ENCODE results near the gene CHD2. TPM values are rescaled to one million over a fixed set of nuclear protein-coding genes. Genes with fewer than 3 reads are reported as not detected.

Gene CHD2
- total RNA-seq, 1 experiment from 2014 or later = 81.8 TPM

- H3K36me3 ChIP-seq (ENCODE audit: control insufficient read depth, insufficient read depth, low read length) = no peaks in the 10 kb centered on the region
- ATAC-seq (no peak), DNase-seq (ENCODE audit: low read depth, low spot score) (no peak)
- CTCF ChIA-PET = interaction anchor here (0.5 kb wide), 2 partner anchors 14 to 38 kb away, joined by 4 to 5 read pairs; no protein-coding TSS in a partner anchor
- H3K9me3 ChIP-seq (ENCODE audit: control insufficient read depth, insufficient read depth, low read depth, low read length) = no peaks in the 10 kb centered on the region
- H3K4me1 ChIP-seq (ENCODE audit: control insufficient read depth, insufficient read depth, low read length) = peaks cover 7% of the 10 kb centered on the region
- no peak for TF ChIP-seq TCF7L2 (IDR thresholded peaks at IDR 0.05; ENCODE audit: low read depth, low read length)
- TF ChIP-seq REST (IDR thresholded peaks at IDR 0.05; ENCODE audit: insufficient read depth in 1 of 2, low read depth in 2 of 2, low read length in 1 of 2) = no peak
- no peak for TF ChIP-seq CTCF (IDR thresholded peaks at IDR 0.05)
- no peak for TF ChIP-seq POLR2AphosphoS5 (IDR thresholded peaks at IDR 0.05; ENCODE audit: low read depth, low read length)
- TF ChIP-seq SIN3A (IDR thresholded peaks at IDR 0.05; ENCODE audit: borderline replicate concordance, insufficient read depth, low read depth, low read length) = no peak
- POLR2A ChIA-PET = no interaction called here
- H3K27ac ChIP-seq (ENCODE audit: low read length) = no peak overlapping the region
- no TSS peak for BruUV-seq (replicated peaks)
- no peak overlapping the region for H3K4me3 ChIP-seq (ENCODE audit: low read depth in 2 of 2, low read length in 2 of 2)
- H3K27me3 ChIP-seq (ENCODE audit: control insufficient read depth, insufficient read depth, low read length) = peaks cover 22% of the 10 kb centered on the region
- intact Hi-C loops (cut with micrococcal nuclease; ENCODE audit: unreplicated experiment) (no loop called here), in situ Hi-C loops (cut with HindIII; ENCODE audit: low pct_unique_long_range_greater_than_20kb, low sequenced_read_pairs) (no loop called here)
These were observed 170.6 kb downstream of the CHD2 start for GRCh38 chr15:93070551-93071296.

GRCh38 chr15:93071469-93071936 lies 171.4 kb downstream of the CHD2 start:
- ChIA-PET CTCF (interaction anchor here (1.4 kb wide), 1 partner anchor 41 kb away, joined by 3 read pairs; no protein-coding TSS in a partner anchor), POLR2A (interaction anchor here (0.5 kb wide), 1 partner anchor 189 kb away, joined by 3 read pairs; no protein-coding TSS in a partner anchor)
- no peak for DNase-seq (ENCODE audit: low read depth, low spot score)
- in situ Hi-C loops (cut with HindIII; ENCODE audit: low pct_unique_long_range_greater_than_20kb, low sequenced_read_pairs) = no loop called here
- no peak for ATAC-seq
- Histone ChIP-seq H3K4me1 (ENCODE audit: control insufficient read depth, insufficient read depth, low read length) (peaks cover 7% of the 10 kb centered on the region), H3K27ac (ENCODE audit: low read length) (no peak overlapping the region), H3K4me3 (ENCODE audit: low read depth in 2 of 2, low read length in 2 of 2) (peak overlapping the region in 1 of 2 experiments; percentile 45; a peak in 1 of 4 replicates), H3K9me3 (ENCODE audit: control insufficient read depth, insufficient read depth, low read depth, low read length) (no peaks in the 10 kb centered on the region), H3K27me3 (ENCODE audit: control insufficient read depth, insufficient read depth, low read length) (peaks cover 26% of the 10 kb centered on the region), H3K36me3 (ENCODE audit: control insufficient read depth, insufficient read depth, low read length) (no peaks in the 10 kb centered on the region)
- BruUV-seq (replicated peaks) = no TSS peak
- no peak for TF ChIP-seq CTCF (IDR thresholded peaks at IDR 0.05)
- TF ChIP-seq REST (IDR thresholded peaks at IDR 0.05; ENCODE audit: insufficient read depth in 1 of 2, low read depth in 2 of 2, low read length in 1 of 2) = no peak
- TF ChIP-seq POLR2AphosphoS5 (IDR thresholded peaks at IDR 0.05; ENCODE audit: low read depth, low read length) = no peak
- TF ChIP-seq TCF7L2 (IDR thresholded peaks at IDR 0.05; ENCODE audit: low read depth, low read length) = no peak
- TF ChIP-seq SIN3A (IDR thresholded peaks at IDR 0.05; ENCODE audit: borderline replicate concordance, insufficient read depth, low read depth, low read length) = no peak
- intact Hi-C loops (cut with micrococcal nuclease; ENCODE audit: unreplicated experiment) = no loop called here
